ENCODE measurements around the gene GYG2.

- no peak for TF ChIP-seq CTCF (IDR thresholded peaks at IDR 0.05)
- TF ChIP-seq POLR2A (IDR thresholded peaks at IDR 0.05) = no peak
Observed at GRCh38 chrX:2862404-2862803, 33.7 kb downstream of the GYG2 start.

Measured in thyroid gland (tissue), 4 donors.